HG02970 (cell line): ENCODE measurements around the gene PITPNM1.
A peak's percentile ranks its signal among the peaks of the same experiment; 100 is the strongest.
"Not testable (repeated sequence)": the region's sequence is repeated elsewhere in the genome, so short reads cannot be mapped to it uniquely, and the experiment has no call there.

Source experiments
- ATAC-seq: cut with Tn5 transposase; IDR thresholded peaks from one replicate; pipeline ENCODE4 v1.9.1; 2021; ENCODE audit warnings: mild to moderate bottlenecking, moderate library complexity, moderate number of reproducible peaks; ENCODE audit not compliant: unreplicated experiment, low FRiP score

PITPNM1 gene

DNA sequence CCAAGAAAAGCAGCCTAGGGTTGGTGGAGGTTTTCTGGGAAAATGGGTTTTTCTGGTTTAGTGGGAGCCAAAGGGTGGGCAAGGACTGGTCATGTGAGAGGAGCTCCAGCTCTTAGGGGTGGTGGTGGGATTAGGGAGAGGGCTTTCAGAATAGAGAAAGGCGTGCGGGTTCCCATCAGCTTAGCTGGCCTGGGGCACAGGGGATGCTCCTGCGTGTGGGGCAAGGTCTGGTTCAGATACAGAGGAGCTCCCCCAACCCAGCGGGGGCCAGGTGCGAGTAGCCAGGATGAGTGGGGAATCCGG lies 36.8 kb downstream of the PITPNM1 start:
- ATAC-seq = no peak

DNA sequence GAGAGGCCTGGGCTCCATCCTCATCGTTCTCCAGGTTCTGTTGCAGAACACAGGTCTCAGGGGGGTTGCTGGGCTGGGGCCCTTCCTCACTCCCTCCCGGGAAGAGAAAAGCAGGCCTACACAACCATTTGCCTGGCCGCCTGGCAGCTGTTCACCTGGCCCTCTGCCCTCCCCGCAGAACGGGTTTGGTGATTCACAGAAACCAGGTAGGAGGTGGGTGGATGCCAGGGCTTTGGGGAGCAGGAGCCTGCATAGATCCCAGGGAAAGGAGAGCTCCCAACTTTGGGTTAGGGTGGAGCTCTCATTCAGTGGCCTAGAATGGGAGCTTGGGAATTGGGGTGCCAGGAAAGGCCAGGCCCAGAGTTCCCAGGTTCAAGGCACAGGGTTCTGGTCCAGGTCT lies 37.1 kb downstream of the PITPNM1 start:
- ATAC-seq = no peak

DNA sequence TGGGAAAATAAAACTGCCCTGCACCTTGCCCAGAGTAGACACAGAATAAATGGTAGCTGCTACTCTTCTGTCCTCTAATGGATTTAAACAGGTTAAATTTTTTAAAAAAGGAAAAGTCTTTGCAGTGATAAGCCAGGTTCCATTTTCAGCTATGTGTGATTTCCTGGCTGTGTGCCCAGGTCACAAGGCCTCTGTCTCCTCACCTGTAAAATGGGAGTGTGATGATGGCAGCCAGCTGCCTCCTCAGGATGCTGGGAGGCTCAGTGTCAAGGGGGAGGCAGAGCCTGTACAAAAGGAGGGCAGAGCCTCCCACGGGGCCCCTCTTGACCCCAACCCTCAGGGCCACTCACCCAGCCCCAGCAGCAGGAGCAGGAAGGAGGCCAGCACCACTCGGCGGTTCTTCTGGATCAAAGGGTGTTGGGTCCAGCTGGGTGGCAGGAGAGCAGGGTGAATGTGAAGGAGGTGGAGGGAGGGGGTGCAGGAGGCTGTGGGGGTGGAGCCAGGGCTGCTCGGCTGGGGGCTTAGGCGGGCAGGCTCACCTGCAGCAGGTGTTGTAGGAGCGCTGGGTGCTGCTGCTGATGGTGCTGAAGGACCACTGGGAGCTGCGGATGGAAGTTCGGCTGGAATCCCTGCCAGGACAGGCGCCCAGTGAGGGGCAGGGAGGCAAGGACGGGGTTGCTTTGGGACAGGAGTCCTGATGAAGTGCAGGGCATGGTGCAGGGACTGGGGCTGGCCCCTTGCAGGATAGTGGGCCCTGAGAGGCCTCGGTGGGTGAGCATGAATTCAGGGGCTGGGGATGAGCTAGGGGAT lies 38.0 kb downstream of the PITPNM1 start:
- no peak for ATAC-seq

DNA sequence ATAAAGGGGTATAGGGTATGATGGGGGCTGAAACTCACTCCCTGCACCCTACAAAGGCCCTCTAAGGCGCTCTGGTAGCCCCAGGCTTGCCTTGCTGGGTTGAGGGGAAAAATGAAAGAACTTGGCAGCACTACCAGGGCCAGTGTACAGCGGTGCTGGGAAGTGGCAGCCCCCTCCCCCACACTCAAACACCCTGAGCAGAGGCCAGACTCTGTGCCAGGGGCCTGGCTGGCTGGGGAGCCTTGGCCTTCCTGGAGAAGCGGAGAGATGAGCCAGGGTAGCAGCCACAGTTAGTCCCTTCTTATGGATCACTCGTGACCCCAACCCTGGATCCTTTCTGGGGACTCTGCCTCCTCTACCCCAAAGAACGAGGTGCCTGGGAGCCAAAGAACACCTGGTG lies 38.8 kb downstream of the PITPNM1 start:
- no peak for ATAC-seq

DNA sequence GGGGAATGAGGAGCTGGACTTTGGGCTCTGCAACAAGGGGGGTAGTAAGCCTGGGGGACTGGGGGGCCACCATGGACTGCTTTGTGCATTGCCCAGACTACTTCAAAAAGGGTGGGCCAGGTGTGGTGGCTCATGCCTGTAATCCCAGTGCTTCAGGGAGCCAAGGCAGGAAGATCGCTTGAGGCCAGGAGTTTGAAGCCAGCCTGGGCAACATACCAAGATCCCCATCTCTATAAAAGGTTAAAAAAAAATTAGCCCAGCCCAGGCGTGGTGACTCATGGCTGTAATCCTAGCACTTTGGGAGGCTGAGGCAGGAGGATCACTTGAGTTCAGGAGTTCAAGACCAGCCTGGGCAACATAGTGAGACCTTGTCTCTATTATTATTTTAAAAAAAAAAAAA lies 39.6 kb downstream of the PITPNM1 start:
- not testable (repeated sequence) for ATAC-seq

DNA sequence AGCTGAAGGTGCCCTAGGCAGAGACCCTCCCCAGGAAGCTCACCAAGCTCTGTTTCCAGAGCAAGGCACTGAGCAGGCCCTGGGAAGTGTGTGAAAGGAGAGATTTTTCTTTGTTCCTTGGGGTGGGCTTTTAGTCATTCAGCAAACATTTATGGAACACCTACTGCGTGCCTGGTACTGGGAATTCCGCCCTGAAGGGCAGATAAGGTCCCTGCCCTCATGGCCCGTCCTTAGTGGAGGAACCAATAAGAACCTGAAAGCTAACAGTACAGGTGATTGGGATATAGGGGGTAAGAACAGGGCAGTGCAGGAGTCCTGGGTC lies 40.0 kb downstream of the PITPNM1 start:
- ATAC-seq = no peak

DNA sequence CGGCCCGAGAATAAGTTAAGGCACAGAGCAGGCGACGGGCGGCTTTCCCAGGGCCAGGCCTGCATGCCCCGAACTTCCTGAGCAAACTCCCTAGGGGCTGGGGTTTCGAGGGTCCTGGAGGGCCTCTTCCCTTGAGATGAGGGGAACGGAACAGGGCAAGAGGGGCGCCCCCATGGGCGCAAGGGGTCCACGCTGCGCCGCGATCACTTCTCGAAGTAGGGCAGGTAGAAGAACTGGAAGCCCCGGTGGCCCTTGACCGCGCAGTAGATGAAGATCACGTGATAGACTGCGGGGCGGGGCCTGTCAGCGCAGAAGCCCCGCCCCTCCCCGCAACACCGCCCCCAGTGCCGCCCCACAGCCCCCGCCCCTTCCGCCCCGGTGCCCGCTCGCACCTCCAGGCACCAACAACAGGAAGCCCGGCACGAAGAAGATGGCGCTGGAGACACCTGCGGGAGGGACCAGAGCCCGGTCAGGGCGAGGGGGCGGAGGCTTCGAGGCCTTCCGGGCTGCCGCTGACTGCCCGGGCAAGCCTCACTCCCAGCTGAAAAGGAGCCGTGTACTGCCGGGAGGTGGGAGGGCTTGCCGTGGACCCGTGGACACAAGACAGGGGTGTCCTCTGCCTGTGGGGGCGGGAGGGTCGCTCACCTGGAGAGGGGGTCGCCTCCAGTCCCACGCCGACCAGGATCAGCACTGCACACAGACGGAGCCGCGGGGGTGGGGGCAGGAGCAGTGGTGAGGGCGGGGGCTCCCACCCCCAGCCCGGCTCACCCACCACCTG lies 40.6 kb downstream of the PITPNM1 start:
- ATAC-seq = peak; percentile 54

DNA sequence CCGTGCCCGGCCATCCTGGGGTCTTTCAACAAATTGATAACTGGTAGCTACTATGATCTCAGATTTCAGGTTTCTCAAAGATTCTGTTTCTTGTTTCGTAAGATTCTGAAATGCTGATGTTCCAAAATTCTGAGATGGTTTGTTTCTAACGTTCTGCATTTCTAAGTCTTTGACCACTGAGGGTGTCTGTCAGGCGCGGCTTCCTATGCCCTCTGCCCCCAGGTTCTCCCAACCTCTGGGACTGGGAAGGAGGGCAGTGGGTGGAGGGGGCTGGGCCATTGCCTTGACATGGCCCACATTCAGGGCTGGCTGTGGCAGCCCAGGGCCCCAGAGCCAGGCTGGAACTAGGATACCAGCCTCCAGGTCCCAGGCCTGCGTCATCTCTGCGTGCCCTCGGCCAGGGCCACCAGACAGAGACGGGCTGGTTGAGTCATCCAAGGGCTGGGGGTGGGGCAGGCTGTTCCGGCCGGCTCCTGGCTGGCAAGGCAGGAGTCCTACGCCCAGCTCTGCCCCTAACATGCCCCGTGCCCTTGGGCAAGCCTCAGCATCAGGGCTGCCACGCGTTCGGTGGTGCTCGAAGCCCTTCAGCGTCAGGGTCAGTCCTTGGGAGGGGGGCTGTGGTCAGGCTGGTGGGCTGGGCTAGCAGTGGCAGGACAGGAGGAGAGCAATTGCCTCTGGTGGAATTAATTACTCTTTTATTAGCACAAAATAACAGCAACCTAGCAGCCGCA lies 41.3 kb downstream of the PITPNM1 start:
- no peak for ATAC-seq

DNA sequence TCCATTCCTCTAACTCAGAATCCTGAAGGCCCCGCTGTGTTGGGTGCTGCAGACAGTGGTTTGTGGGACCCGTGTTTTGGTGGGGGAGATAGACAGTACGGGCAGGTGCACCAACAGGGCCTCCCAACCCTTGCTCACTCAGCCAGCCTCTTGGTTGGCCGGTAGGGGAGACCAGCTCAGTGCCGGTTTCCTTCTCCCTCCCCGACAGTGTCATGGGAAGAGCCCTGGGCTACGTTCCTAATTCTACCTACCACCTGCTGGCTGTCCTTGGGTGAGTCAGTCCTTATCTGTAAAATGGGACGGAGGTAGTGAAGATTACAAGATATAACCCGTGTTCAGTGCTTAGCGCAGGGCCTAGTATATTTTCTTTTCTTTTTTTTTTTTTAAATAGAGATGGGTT lies 42.0 kb downstream of the PITPNM1 start:
- ATAC-seq = no peak

DNA sequence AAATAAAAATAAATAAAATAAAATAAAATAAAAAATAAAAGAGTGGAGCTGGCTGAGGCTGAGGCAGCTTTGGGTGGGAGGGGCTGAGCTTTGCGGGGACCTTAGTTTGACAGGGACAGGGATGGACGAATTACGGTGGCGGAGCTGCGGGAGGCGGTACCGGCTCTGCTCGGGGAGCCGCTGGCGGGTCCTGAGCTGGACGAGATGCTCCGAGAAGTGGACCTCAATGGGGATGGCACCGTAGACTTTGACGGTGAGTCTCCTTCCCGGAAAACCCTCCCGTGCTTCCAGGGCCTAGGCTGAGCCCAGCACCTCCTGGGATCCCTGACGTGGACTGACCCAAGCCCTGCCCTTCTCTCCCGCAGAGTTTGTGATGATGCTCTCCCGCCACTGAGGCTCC lies 46.9 kb downstream of the PITPNM1 start:
- ATAC-seq = no peak

DNA sequence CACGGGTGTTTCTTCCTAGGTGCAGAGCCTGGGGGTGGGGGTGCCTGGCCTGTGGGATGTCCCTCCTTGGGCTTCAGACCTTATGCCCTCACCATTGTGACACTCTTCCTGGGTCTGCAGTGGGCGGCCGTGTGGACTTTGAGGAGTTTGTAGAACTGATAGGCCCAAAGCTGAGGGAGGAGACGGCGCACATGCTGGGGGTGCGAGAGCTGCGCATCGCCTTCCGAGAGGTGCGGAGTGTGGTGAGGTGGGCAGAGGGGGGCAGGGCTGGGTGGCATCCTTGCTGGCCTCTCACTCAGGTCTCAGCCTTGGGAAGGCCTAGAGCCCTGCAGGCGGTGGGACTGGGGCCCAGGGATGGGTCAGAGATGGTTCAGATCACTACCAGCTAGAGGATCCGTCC lies 47.7 kb downstream of the PITPNM1 start:
- no peak for ATAC-seq

DNA sequence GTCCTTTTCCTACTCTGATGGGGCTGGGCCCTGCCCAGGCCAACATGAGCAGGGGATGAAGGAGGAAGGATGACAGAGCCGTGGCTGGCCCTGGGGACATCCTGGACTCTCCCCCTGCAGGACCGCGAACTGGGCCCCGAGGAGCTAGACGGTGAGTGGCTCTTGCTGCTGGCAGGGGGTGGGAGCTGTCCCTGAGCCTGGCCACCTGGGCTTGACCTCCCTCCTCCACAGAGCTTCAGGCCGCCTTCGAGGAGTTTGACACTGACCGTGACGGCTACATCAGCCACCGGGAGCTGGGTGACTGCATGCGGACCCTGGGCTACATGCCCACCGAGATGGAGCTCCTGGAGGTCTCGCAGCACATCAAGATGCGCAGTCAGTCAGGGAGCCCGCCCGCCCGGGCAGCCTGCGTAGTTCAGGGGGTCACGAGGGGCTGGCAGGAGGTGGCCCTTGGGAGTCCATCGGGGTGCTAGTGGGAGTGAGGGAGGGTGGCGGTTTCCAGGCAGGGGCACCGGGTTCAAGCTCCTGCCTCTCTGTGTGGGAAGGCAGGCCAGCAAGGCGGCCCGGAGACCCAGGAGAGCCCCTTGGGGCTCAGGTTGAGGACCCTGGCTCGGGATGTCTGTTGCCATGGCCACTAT lies 49.0 kb downstream of the PITPNM1 start:
- no peak for ATAC-seq

DNA sequence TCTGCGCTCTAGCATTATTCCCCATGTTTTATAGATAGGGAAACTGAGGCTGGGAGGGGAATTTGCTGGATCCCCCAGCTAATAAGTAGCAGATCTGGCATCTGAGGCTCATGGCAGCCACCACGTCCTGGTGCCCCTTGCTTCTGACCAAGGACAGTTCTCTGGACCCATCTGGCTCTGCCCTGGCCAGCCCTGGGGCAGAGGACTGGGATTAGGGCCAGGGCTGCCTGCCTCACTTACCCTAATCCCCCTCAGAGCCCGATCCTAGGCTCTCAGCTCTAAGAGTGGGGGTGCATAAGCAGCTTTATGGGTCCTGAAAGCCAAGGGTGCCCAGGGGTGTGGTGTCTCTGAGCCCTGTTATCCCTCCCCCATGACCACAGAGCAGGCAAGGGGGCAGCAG lies 50.1 kb downstream of the PITPNM1 start, which contains the start of gene CABP4:
Gene CABP4 (plus strand): TSS at position 301 of the 400 bp plus-strand sequence. CDS start 70 bp downstream, at position 371.
- ATAC-seq = no peak

DNA sequence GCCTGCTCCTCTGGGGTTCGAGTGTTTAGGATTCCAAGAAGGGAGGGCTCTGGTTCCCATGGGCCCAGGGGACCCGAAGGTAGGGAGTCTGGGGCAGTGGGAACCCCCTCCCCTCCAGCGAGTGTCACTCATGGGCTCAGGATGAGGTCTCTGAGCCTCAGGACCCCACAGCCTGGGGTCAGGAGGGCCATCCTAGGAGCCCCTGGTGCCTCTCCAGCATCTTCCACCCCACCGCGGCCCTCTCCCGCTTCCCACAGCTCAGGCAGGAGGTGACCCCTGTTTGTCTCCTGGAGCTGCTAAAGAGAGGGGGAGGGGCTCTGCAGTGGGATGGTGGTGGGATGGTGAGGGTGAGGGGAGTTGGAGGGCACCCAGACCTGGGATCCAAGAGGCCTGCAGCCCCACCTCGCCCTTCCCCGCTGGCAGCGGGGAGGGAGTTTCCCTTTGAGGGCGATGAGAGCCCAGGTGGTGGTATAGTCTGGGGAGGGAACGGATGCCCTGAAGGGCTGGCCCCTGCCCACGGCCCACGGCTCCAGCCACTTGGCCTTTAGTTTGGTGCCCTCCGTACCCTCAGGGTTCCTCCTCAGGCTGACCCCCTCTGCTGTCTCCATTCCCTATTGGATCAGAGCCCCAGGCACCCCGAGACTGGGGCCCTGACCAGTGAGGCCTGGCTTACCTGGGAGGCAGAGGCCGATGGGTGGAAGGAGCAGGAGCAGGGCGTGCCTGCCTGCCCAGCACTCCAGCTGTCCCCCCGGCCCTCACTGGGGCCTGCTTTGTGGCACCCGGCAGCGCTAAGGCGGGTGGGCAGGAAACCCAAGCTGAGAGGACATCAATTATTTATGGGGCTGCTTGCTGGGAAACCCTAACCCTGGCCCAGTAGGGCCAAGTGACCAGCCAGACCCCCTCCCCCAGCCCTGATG lies 51.1 kb downstream of the PITPNM1 start:
- ATAC-seq = no peak

DNA sequence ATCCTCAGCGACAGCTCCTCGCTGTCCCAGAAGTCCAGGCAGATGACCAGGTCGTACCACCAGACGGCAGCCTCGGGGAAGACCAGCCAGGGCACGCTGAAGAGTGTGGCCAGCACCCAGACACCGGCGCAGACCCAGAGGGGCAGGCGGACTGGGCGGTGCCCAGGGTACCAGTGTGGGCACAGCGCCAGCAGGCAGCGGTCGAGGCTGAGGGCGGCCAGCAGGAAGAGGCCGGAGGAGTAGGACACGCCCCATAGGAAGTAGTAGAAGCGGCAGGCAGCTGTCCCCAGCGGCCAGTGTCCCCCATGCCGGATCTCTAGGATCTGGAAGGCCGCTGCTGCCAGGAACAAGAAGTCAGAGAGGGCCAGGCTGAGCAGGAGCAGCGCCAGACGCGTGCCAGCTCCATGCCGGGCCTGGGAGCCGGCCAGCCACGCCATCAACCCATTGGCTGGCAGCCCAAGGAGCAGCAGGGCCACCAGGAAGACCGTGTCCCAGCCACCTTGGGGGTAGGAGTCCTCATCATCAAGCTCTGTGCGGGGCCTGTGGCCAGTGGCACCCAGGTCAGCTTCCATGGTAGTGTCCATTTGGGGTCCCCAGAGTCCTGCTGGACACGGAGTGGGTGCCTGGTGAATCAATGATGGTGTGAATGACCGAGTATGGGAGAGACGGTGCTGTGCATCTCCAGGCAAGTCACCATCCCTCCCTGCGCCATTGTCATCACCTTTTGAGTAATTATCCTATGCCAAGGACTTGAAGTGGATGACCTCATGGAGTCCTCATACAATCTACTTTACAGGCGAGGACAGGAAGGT lies 52.8 kb downstream of the PITPNM1 start, which contains the start of gene GPR152:
Gene GPR152 (minus strand): TSS at position 589 of the 812 bp plus-strand sequence. CDS start 5 bp downstream, at position 584.
- ATAC-seq = no peak

DNA sequence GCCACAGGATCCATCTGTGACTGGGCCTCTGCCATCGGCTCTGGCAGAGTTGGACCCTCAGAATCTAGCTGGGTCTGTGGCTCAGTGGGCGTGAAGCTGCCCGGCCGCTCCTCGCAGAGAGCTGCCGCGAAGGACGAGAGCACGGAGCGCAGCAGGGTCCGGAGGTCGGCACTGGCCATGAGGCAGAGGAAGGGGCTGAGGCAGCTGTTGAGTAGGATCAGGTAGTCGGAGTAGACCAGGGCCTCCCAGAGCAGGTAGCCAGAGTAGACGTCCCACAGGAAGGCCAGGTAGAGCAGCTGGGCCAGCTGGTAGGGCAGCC lies 53.5 kb downstream of the PITPNM1 start:
- no peak for ATAC-seq

DNA sequence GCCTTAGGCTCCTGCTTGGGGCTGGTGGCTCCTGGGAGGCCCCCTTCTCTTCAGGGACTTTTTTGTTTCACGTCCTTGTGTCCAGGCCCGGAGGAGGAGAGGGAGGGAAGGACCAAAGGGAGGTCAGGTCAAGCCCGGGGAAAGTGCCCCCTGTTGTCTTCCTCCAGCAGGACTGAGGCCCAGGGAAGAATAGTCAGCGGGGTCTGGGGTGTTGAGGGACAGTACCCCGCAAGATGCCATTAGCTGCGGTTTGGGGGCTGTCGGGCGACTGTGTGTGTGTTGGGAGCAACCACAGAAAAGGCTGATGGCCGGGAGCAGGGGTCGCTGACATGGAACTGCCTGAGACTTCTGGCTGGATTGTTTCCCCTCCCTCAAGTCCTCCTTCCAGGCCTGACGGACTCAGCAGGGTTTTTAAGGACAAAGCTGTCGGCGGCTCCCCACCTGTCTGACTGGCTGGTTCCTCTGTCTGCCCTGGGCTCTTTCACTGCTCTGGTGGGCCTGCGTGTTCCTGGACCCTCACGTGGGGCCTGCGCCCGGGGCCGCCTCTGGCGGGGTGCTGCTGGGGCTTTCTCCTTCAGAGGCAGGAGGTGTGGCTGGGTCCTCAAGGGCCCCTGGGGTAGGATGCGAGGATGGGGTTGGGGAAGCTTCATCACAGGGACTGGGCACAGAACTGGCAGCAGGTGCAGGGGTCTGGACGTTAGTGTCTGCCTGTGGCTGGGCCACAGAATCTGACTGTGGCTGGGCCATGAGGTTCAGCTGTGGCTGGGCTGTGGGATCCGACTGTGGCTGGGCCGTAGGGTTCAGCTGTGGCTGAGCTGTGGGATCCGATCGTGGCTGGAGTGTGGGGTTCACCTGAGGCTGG lies 54.1 kb downstream of the PITPNM1 start:
- ATAC-seq = no peak
